GM23338 (cell line): ENCODE data around the gene MPST. TPM values are rescaled to one million over a fixed set of nuclear protein-coding genes. Genes with fewer than 3 reads are reported as not detected.

Experiments
- ATAC-seq: fragments of 200-7000 bp; cut with Tn5 transposase; 3 replicates; pipeline ENCODE4 v1.9.1; 2020
- DNase-seq: peaks from one replicate; pipeline ENCODE4 v3.0.0-alpha.2; 2015; ENCODE audit warnings: low spot score
- H2AFZ ChIP-seq: fragments of 200-600 bp; sonication (generic); 2 replicates; pipeline ENCODE4 v1.8.0; 2016; ENCODE audit warnings: antibody characterized with exemption, mild to moderate bottlenecking, moderate library complexity
- H3F3A ChIP-seq: fragments of 200-600 bp; sonication (generic); replicated peaks from 2 replicates; pipeline ENCODE4 v1.8.0; 2017; ENCODE audit warnings: antibody characterized with exemption, mixed run types, low read depth
- H3K27ac ChIP-seq: fragments of 200-600 bp; sonication (generic); 2 replicates; pipeline ENCODE4 v1.6.1; 2016; ENCODE audit warnings: low read depth
- H3K27me3 ChIP-seq: fragments of 200-600 bp; sonication (generic); 2 replicates; pipeline ENCODE4 v1.8.0; 2016; ENCODE audit warnings: mild to moderate bottlenecking, mixed run types, moderate library complexity; ENCODE audit not compliant: insufficient read depth
- H3K36me3 ChIP-seq: fragments of 200-600 bp; sonication (generic); 2 replicates; pipeline ENCODE4 v1.8.0; 2016; ENCODE audit warnings: mild to moderate bottlenecking; ENCODE audit not compliant: insufficient read depth
- H3K4me1 ChIP-seq: fragments of 200-600 bp; sonication (generic); 2 replicates; pipeline ENCODE4 v1.8.0; 2016; ENCODE audit warnings: mild to moderate bottlenecking, moderate library complexity; ENCODE audit not compliant: insufficient read depth
- H3K4me2 ChIP-seq: fragments of 200-600 bp; sonication (generic); 2 replicates; pipeline ENCODE4 v1.7.1; 2017; ENCODE audit warnings: mixed run types
- H3K4me3 ChIP-seq: fragments of 200-600 bp; sonication (generic); 2 replicates; pipeline ENCODE4 v1.6.1; 2016; ENCODE audit warnings: mixed run types
- H3K79me2 ChIP-seq: fragments of 200-600 bp; sonication (generic); replicated peaks from 2 replicates; pipeline ENCODE4 v1.8.0; 2017; ENCODE audit warnings: mild to moderate bottlenecking; ENCODE audit not compliant: insufficient read depth
- H3K9me2 ChIP-seq: fragments of 200-600 bp; sonication (generic); 2 replicates; pipeline ENCODE4 v1.8.0; 2017; ENCODE audit not compliant: insufficient read depth
- H4K20me1 ChIP-seq: fragments of 200-600 bp; sonication (generic); replicated peaks from 2 replicates; pipeline ENCODE4 v1.8.0; 2017; ENCODE audit warnings: mild to moderate bottlenecking; ENCODE audit not compliant: insufficient read depth
- H3K27ac Mint-ChIP-seq: 2 replicates; pipeline ENCODE4 v1.8.0; 2020; ENCODE audit warnings: inconsistent platforms, mild to moderate bottlenecking, moderate library complexity, mixed read lengths
- H3K27me3 Mint-ChIP-seq: 3 replicates; pipeline ENCODE4 v1.8.0; 2022; ENCODE audit warnings: low read depth, mild to moderate bottlenecking, moderate library complexity, mixed read lengths, inconsistent platforms; ENCODE audit not compliant: insufficient read depth, poor library complexity
- H3K36me3 Mint-ChIP-seq: 3 replicates; pipeline ENCODE4 v1.8.0; 2021; ENCODE audit warnings: low read depth, mild to moderate bottlenecking, inconsistent platforms, moderate library complexity, mixed read lengths
- H3K4me1 Mint-ChIP-seq: 3 replicates; pipeline ENCODE4 v1.8.0; 2020; ENCODE audit warnings: mild to moderate bottlenecking, inconsistent platforms, mixed read lengths
- H3K4me3 Mint-ChIP-seq: 3 replicates; pipeline ENCODE4 v1.8.0; 2021; ENCODE audit warnings: moderate library complexity, mild to moderate bottlenecking, inconsistent platforms, mixed read lengths
- H3K9me3 Mint-ChIP-seq: 3 replicates; pipeline ENCODE4 v1.8.0; 2020; ENCODE audit warnings: moderate library complexity, mild to moderate bottlenecking, inconsistent platforms, mixed read lengths
- EZH2 ChIP-seq: fragments of 200-600 bp; sonication (generic); IDR thresholded peaks from one replicate; pipeline ENCODE4 v1.8.0; 2017; ENCODE audit warnings: antibody characterized with exemption, mild to moderate bottlenecking, low read depth; ENCODE audit not compliant: unreplicated experiment
- EZH2phosphoT487 ChIP-seq: fragments of 200-600 bp; sonication (generic); IDR thresholded peaks from one replicate; pipeline ENCODE4 v1.8.1; 2018; ENCODE audit warnings: antibody characterized with exemption; ENCODE audit not compliant: unreplicated experiment
- JUNB ChIP-seq: IDR thresholded peaks from one replicate; pipeline ENCODE4 v1.6.1; 2016; ENCODE audit warnings: antibody characterized with exemption; ENCODE audit not compliant: unreplicated experiment
- NANOG ChIP-seq: IDR thresholded peaks from 2 replicates; pipeline ENCODE4 v1.6.1; 2016; ENCODE audit warnings: antibody characterized with exemption, borderline replicate concordance
- POLR2AphosphoS5 ChIP-seq: IDR thresholded peaks from 2 replicates; pipeline ENCODE4 v1.6.1; 2016; ENCODE audit warnings: antibody characterized with exemption, low read depth
- STAT1 ChIP-seq: IDR thresholded peaks from one replicate; pipeline ENCODE4 v1.6.1; 2016; ENCODE audit warnings: antibody characterized with exemption; ENCODE audit not compliant: unreplicated experiment
- polyA plus RNA-seq: library from polyadenylated mRNA; unstranded; fragments of >200 nt; fragmentation: Nextera tagmentation; extraction: Ambion mirVana; gene quantifications from 2 replicates; pipeline ENCODE4 v1.2.1, GENCODE V29; 2016
- total RNA-seq: library from RNA; depleted of rRNA; stranded (reverse); fragments of >200 nt; shearing (Covaris generic); gene quantifications from 2 replicates; pipeline ENCODE4 v1.2.3, GENCODE V29; 2014
- TF ChIP-seq, protein P1 (sequence below), 2 experiments: fragments of 200-600 bp in 1 of 2; sonication (generic) in 1 of 2; conservative IDR thresholded peaks; 2 replicates each; pipeline versions ENCODE4 v1.5.1 to v1.6.1; 2016 to 2017; ENCODE audit warnings: antibody characterized with exemption in 2 of 2, low read depth in 2 of 2, mild to moderate bottlenecking in 2 of 2, moderate library complexity in 1 of 2

MPST gene
- total and polyA plus RNA-seq, 2 experiments from 2014 or later: 86.2 to 158 TPM

DNA sequence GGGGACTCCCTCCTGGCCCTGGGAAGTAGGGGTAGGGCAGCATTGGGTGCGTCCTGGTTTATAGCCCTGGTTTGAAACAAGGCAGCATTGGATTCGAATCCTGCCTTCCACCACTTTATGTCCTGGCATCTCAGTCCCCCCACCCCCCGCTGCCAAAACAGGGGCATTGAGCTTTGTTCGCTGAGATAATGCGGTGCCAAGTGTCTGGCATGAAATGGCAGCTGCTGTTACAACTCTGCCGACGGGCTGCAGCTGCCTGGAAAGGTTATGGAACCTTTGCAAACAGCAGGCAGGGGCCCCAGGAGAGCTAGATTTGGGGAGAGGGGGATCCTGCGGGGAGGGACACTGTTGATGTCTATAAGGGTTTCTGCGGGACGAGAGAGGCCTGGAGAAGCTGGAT is 2.2 kb upstream of the MPST start:
- ATAC-seq: no peak
- Histone ChIP-seq H4K20me1 (no peaks in the 10 kb centered on the region; the same call in 1 of the 2 replicates), H3K27ac (no peak overlapping the region), H3K79me2 (peaks cover 26% of the 10 kb centered on the region), H3K4me3 (no peak overlapping the region), H3K9me2 (no peaks in the 10 kb centered on the region), H3F3A (no peaks in the 10 kb centered on the region), H3K36me3 (no peaks in the 10 kb centered on the region), H3K4me1 (peaks cover 11% of the 10 kb centered on the region; the same call in 1 of the 2 replicates), H3K27me3 (no peaks in the 10 kb centered on the region), H3K4me2 (no peak overlapping the region), H2AFZ (no peak overlapping the region)
- 0 out of 3 replicates have a peak overlapping the region, but pooled peaks have one; percentile 88 for H3K4me3 Mint-ChIP-seq
- TF ChIP-seq NANOG (no peak), STAT1 (no peak), EZH2phosphoT487 (no peak)
- TF ChIP-seq, protein P1, sequence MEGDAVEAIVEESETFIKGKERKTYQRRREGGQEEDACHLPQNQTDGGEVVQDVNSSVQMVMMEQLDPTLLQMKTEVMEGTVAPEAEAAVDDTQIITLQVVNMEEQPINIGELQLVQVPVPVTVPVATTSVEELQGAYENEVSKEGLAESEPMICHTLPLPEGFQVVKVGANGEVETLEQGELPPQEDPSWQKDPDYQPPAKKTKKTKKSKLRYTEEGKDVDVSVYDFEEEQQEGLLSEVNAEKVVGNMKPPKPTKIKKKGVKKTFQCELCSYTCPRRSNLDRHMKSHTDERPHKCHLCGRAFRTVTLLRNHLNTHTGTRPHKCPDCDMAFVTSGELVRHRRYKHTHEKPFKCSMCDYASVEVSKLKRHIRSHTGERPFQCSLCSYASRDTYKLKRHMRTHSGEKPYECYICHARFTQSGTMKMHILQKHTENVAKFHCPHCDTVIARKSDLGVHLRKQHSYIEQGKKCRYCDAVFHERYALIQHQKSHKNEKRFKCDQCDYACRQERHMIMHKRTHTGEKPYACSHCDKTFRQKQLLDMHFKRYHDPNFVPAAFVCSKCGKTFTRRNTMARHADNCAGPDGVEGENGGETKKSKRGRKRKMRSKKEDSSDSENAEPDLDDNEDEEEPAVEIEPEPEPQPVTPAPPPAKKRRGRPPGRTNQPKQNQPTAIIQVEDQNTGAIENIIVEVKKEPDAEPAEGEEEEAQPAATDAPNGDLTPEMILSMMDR (conservative IDR thresholded peaks at IDR 0.05; ENCODE audit: low read depth in 2 of 2): no peak
- peaks cover 19% of the 10 kb centered on the region; the same call in 2 of the 3 replicates for H3K4me1 Mint-ChIP-seq
- H3K27ac Mint-ChIP-seq: no peak overlapping the region
- no peaks in the 10 kb centered on the region; the same call in 2 of the 3 replicates for H3K9me3 Mint-ChIP-seq
- H3K27me3 Mint-ChIP-seq: peaks cover 8% of the 10 kb centered on the region
- DNase-seq: no peak
- H3K36me3 Mint-ChIP-seq: peaks cover 17% of the 10 kb centered on the region; the same call in 2 of the 3 replicates

DNA sequence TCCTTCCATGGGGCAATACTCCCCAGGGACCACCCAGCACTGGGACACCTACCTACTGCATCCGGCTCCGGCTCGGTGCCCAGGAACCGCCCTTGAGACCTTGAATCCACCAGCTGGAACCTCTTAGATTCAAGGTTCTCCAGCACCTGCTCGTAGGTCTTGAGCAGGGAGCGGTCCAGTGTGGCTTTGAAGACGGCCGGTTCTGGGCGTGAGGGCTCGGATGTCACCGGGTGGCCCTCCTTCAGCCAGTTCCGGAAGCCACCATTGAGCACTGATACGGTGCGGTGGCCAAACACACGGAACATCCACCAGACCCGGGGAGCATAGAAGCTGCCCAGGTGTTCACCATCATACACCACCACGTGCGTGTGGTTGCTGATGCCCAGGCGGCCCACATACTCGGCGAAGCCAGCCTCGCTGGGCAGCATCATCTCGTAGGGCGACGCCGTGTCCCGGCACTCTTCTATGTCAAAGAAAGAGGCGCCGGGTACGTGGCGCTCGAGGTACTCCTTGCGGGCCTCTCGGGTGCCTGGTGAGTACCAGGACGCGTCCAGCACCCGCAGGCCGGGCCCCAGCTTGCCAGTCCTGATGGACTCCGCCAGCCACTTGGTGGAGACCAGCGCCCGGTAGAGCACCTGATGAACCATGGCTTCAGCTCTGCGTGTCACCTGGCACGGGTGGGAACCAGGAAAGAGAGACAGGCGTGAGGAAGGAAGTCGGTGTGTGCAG is 1.3 kb upstream of the MPST start:
- H3K36me3 Mint-ChIP-seq: peaks cover 17% of the 10 kb centered on the region; the same call in 2 of the 3 replicates
- H3K4me3 Mint-ChIP-seq: peak overlapping the region; percentile 88
- no peaks in the 10 kb centered on the region; the same call in 1 of the 2 replicates for H4K20me1 ChIP-seq
- H3K27ac ChIP-seq: peak overlapping the region; percentile 55; the same call in 1 of the 2 replicates
- no peaks in the 10 kb centered on the region; the same call in 2 of the 3 replicates for H3K9me3 Mint-ChIP-seq
- H3K27me3 Mint-ChIP-seq: peaks cover 7% of the 10 kb centered on the region
- H3K27ac Mint-ChIP-seq: no peak overlapping the region
- H3K4me3 ChIP-seq: peak overlapping the region; percentile 75
- H3K9me2 ChIP-seq: no peaks in the 10 kb centered on the region
- peak; percentile 6 for ATAC-seq
- H3K36me3 ChIP-seq: no peaks in the 10 kb centered on the region
- TF ChIP-seq JUNB (no peak), STAT1 (no peak), NANOG (no peak), EZH2 (no peak), POLR2AphosphoS5 (no peak), EZH2phosphoT487 (no peak)
- TF ChIP-seq, protein P1 (conservative IDR thresholded peaks at IDR 0.05; ENCODE audit: low read depth in 2 of 2): no peak
- no peak overlapping the region for H2AFZ ChIP-seq
- no peaks in the 10 kb centered on the region for H3F3A ChIP-seq
- peaks cover 35% of the 10 kb centered on the region for H3K79me2 ChIP-seq
- H3K4me2 ChIP-seq: peak overlapping the region; percentile 88
- peaks cover 19% of the 10 kb centered on the region; the same call in 2 of the 3 replicates for H3K4me1 Mint-ChIP-seq
- no peaks in the 10 kb centered on the region for H3K27me3 ChIP-seq
- peaks cover 11% of the 10 kb centered on the region; the same call in 1 of the 2 replicates for H3K4me1 ChIP-seq
- peak; percentile 49 for DNase-seq
